Activated naive CD4-positive, alpha-beta T cell treated with anti-CD3 and anti-CD28 coated beads, Interleukin-2, amount 50 U/mL, for 24 hours (primary cell): ENCODE data around the gene COPS8.

Source experiments
- H3K27ac Mint-ChIP-seq: one replicate; pipeline ENCODE4 v1.8.0; 2021; ENCODE audit warnings: mild to moderate bottlenecking, mixed read lengths
- H3K27me3 Mint-ChIP-seq: one replicate; pipeline ENCODE4 v1.8.0; 2021; ENCODE audit warnings: mixed read lengths
- H3K36me3 Mint-ChIP-seq: one replicate; pipeline ENCODE4 v1.8.0; 2021; ENCODE audit warnings: mixed read lengths
- H3K4me1 Mint-ChIP-seq: one replicate; pipeline ENCODE4 v1.8.0; 2021; ENCODE audit warnings: mixed read lengths
- H3K4me3 Mint-ChIP-seq: one replicate; pipeline ENCODE4 v1.8.0; 2021; ENCODE audit warnings: mild to moderate bottlenecking, mixed read lengths
- H3K9me3 Mint-ChIP-seq: one replicate; pipeline ENCODE4 v1.8.0; 2021; ENCODE audit warnings: mixed read lengths

COPS8 gene

DNA sequence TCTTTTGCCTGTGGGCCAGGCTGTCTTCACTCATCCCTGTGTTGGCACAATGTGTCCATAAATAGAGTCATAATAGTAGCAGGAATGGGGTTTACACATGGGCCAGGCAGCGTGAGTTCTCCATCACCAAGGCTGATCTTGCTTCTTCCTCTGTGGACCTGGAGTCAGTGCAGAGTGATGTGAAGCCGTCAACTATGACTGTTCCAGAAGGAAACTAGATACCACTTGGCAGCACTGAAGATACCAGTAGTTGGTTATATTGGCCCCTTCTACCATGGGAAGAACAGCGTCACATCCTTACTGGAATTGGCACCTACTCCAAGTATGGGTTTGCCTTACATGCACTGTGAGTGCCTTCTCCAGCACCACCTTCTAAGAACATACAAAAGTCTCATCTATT, 30.2 kb downstream of the COPS8 start:
- Mint-ChIP-seq H3K36me3 (peaks cover 2% of the 10 kb centered on the region), H3K9me3 (no peaks in the 10 kb centered on the region), H3K27ac (no peak overlapping the region), H3K4me3 (no peak overlapping the region), H3K4me1 (no peaks in the 10 kb centered on the region), H3K27me3 (no peaks in the 10 kb centered on the region)

DNA sequence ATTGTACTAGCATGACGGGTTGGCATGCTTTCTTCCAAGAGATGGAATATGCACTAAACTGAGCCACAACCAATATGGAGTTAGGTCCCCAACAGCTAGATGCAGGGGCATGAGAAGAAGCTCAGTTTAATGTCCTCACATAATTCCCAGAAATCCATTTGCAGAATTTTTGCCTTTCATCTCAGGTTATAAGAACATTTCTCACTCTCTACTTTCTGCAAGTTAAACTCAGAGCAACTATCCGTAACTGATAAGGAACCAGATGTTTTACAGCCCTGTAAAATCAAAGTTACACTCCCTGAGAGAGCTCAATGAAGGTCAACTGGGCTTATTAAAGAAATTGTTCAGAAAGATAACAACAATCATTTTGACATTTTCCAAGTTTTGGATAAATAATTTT, 30.7 kb downstream of the COPS8 start:
- Mint-ChIP-seq H3K4me3 (no peak overlapping the region), H3K4me1 (no peaks in the 10 kb centered on the region), H3K27me3 (no peaks in the 10 kb centered on the region), H3K27ac (no peak overlapping the region), H3K36me3 (no peaks in the 10 kb centered on the region), H3K9me3 (no peaks in the 10 kb centered on the region)

DNA sequence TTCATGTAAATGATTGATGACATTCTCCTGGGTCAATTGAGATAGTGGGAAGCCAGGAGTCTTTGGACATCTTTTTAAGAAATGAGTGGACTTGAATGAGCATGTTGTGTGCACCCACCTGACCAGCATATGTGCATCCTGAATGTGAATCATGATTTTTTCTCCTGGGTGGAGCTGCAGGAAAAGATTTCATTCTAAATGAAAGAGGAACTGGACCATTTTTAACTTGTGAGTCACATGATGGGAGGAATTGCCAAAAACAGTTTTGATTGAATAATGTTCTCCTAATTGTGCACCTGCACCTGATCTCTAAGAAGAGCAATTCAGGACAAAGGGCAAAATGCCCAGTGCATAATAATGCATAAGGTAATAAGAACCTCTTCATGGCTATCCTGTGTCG, 32.3 kb downstream of the COPS8 start:
- Mint-ChIP-seq H3K4me3 (no peak overlapping the region), H3K4me1 (no peaks in the 10 kb centered on the region), H3K36me3 (no peaks in the 10 kb centered on the region), H3K9me3 (no peaks in the 10 kb centered on the region), H3K27me3 (no peaks in the 10 kb centered on the region), H3K27ac (no peak overlapping the region)

DNA sequence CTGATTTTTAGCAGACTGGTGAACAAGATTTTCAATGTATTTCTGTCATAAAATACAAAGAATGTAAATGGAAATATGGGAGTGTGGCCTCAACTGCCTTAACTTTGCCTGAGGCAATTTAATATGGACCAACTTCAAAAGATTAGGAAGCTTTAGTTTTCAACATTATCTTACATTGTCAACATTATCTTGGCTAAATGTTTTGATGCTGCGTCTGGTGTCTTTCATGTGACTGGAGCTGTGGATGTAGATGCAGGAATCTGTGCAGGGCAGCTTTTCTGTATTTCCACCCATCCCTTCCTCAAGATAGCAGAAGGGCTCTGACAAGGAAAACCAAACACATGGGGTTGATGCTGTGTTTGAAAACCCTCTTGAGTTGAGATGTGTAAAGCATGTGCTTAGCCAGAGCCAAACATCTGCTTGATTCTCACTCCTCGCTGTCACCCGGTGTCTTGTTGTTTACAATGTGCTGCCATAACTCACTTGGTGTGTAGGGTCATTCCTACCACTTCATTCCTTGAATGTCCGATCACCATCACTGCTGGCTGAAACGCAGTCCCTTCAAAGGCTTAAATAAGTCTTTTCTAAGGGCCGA, 33.0 kb downstream of the COPS8 start:
- Mint-ChIP-seq H3K27me3 (no peaks in the 10 kb centered on the region), H3K9me3 (no peaks in the 10 kb centered on the region), H3K4me1 (no peaks in the 10 kb centered on the region), H3K4me3 (no peak overlapping the region), H3K27ac (no peak overlapping the region), H3K36me3 (no peaks in the 10 kb centered on the region)

DNA sequence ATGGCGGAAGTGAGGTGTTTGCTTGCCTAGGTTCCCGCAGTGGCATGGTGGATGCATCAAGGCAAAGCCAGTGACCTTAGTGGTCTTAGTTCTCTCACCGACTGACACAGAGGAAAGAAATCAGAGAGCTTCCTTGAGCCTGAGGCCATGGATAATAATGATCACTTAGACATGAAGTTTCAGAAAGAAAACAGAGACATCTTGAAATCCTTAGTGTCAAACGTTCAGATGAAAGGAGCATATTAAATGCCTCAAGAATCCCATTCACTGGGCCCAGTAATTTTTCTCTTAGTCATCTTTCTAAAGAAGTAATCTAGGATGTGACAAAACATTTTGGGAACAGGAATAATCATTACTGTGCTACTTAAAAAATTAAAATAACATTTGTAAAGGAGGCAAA, 35.2 kb downstream of the COPS8 start:
- Mint-ChIP-seq H3K36me3 (no peaks in the 10 kb centered on the region), H3K27me3 (no peaks in the 10 kb centered on the region), H3K9me3 (no peaks in the 10 kb centered on the region), H3K27ac (no peak overlapping the region), H3K4me3 (no peak overlapping the region), H3K4me1 (no peaks in the 10 kb centered on the region)

DNA sequence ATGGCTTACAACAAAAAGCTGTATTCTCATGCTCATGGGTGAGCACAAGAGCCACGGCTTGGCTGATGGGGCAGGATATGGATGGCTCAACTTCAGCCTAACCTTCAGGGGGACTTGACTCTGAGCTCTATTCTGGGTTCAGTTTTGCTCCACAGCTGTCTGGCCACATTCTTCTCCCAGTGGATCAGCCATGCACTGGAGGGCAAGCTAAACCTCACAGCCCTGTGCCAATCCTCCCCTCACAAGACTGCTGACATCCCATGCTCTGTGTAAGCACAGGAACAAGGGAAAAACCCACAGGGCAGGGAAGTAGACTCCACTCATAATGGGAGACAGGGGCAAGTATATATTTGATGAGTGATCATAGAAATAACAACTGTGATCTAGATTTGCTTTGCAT, 35.6 kb downstream of the COPS8 start:
- H3K4me1 Mint-ChIP-seq = no peaks in the 10 kb centered on the region

DNA sequence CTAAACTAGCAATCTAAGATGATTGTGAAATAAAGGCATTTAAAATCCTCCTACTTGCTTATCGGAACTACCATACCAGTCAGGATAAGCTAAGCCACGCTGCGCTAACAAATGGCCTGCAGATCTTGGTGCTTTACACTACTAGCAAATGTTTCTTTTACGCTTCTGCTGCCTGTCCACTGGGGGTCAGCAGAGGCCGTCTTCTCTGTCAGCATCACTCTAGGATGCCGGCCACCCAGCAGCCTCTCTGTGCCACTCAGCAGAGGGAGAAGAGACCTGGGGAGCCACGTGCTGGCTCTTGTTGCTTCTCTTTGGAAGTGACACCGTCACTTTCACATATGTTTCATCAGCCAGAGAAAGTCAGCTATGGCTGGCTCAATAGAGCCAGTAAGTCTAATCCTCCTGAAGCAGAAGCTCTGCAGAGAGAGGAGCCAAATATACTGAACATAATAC, 36.6 kb downstream of the COPS8 start:
- no peaks in the 10 kb centered on the region for H3K4me1 Mint-ChIP-seq
- H3K27ac Mint-ChIP-seq = peak overlapping the region; percentile 90
- H3K9me3 Mint-ChIP-seq = no peaks in the 10 kb centered on the region
- no peaks in the 10 kb centered on the region for H3K36me3 Mint-ChIP-seq
- no peak overlapping the region for H3K4me3 Mint-ChIP-seq
- no peaks in the 10 kb centered on the region for H3K27me3 Mint-ChIP-seq

More for the DNA sequence above, 35.6 kb downstream of the COPS8 start:
- Mint-ChIP-seq H3K9me3 (no peaks in the 10 kb centered on the region), H3K27me3 (no peaks in the 10 kb centered on the region), H3K27ac (no peak overlapping the region), H3K36me3 (no peaks in the 10 kb centered on the region), H3K4me3 (no peak overlapping the region)

DNA sequence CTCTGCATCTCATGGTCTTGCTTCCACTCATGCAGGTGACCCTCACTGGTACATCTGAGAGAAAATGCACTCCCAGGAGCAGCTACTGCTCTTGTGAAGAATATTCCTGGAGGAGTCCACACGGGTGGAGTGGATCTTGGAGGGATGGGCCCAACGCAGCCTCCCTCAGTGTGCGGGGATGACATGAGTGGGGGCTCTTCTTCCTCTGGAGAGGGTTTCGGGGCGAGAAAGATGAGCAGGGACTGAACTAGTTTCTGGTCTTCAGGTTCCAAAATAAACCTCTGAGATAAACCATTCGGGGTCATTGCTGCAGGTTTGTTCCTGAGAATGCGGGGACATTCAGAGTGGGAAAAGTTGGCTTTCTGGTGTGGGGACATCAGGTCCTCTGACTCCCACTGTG, 39.1 kb downstream of the COPS8 start:
- Mint-ChIP-seq H3K4me1 (no peaks in the 10 kb centered on the region), H3K27ac (no peak overlapping the region), H3K36me3 (no peaks in the 10 kb centered on the region), H3K4me3 (no peak overlapping the region), H3K27me3 (no peaks in the 10 kb centered on the region), H3K9me3 (no peaks in the 10 kb centered on the region)

DNA sequence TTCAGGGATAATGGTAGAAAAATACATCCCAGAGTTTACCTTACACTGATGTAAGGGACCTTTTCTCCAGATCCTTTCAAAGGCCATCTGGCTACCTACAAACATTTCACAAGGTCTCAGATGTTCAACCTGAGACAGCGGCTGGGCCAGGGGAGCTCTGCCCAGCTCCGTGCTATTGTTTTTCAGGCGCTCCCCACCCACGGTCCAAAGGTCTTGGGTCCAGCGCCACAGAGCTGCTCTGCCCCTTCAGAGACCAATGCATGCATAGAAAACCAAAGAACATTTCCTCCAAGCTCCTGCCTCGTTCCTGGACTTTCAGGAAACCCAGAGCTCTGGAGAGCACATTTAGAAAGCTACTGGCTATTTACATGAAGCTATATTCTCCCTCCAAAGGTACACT, 40.3 kb downstream of the COPS8 start:
- Mint-ChIP-seq H3K4me3 (no peak overlapping the region), H3K9me3 (no peaks in the 10 kb centered on the region), H3K36me3 (no peaks in the 10 kb centered on the region), H3K4me1 (no peaks in the 10 kb centered on the region), H3K27me3 (no peaks in the 10 kb centered on the region), H3K27ac (no peak overlapping the region)

DNA sequence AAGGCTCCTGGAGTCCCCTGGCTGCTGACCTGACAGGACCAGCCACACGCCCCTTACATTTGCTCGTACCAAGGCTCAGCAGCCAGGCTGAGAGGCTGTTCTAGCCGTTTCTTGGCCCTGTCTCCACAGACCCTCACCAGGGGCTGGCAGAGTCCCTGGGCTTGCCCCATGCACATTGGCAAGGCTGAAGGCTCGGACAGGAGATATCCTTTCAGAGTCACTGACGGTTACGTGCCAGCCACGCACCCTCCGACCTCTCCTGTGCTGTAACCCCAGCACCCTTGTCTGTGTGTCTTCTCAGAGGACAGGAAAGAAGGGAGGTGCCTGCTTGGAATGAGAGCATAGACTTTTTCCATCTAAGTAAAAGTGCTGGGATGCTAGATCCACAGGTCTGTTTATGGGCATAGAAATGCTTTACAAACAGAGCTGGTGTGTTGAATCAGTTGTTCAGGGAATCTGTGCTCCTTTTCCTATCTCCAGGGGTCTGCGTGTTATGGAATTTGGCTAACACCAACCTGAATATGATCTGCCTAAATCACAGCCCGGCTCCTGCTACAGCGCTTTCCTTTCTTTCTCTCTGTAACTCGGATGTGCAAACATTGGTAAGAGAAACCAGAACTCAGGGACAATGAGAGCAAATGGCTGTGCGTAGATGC, 41.0 kb downstream of the COPS8 start:
- H3K36me3 Mint-ChIP-seq = no peaks in the 10 kb centered on the region
- no peak overlapping the region for H3K27ac Mint-ChIP-seq
- no peaks in the 10 kb centered on the region for H3K4me1 Mint-ChIP-seq
- no peak overlapping the region for H3K4me3 Mint-ChIP-seq
- no peaks in the 10 kb centered on the region for H3K9me3 Mint-ChIP-seq
- no peaks in the 10 kb centered on the region for H3K27me3 Mint-ChIP-seq

DNA sequence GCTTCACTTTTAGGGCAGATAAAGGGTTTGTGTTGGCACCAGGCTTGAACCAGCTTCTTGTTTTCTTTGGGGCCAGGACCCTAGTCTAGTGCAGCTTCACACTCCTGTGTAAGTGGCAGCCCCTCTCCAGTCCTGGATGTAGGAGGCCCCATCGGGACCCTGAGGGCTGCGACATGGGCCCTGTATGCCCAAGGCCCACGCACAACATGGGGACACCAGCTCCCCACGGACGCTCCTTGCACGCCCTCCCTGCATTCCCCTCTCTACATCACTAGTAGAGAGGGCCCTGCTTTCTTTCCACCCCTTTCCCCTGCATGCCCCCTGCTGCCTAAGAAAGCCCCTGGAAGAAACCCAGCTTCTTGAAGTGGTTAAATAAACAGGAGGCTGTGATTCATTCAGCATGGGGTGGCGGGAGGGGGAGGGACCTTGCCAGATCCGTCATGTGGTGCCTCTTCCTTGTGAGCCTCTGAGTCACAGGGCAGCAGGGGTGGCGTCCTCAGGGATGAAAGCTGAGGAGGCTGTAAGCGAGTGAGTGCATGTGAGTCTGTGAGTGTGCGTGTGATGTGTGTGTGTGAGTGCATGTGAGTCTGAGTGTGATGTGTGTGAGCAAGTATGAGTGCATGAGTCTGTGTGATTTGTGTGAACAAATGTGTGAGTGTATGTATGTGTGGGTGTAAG, 42.5 kb downstream of the COPS8 start:
- H3K4me3 Mint-ChIP-seq = no peak overlapping the region

DNA sequence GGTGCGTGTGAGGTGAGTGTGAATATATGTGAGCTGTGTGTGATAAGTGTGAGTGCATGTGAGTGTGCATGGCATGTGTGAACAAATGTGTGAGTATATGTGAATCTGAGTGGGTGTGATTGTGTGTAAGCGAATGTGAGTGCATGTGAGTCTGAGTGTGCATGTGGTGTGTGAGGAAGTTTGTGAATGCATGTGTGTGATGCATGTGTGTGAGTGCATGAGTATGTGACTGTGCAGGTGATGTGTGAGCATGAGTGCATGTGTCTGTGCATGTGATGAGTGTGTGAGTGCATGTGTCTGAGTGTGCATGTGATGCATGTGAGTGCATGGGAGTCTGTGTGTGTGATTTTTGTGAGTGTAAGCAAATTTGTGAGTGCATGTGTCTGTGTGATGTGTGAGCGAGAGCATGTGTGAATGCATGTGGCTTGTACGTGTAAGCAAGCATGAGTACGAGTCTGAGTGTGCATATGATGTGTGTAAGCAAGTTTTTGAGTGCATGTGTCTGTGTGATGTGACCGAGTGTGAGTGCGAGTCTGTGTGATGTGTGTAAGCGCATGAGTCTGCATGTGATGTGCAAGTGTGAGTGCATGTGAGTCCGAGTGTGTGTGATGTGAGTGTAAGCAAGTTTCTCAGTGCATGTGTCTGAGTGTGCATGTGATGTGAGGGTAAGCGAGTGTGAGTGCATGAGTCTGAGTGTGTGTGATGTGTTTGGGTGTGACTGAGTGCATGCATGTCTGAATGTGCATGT, 43.3 kb downstream of the COPS8 start:
- Mint-ChIP-seq H3K27me3 (no peaks in the 10 kb centered on the region), H3K4me3 (no peak overlapping the region), H3K27ac (no peak overlapping the region), H3K36me3 (no peaks in the 10 kb centered on the region), H3K4me1 (no peaks in the 10 kb centered on the region), H3K9me3 (no peaks in the 10 kb centered on the region)

More for the DNA sequence above, 42.5 kb downstream of the COPS8 start:
- Mint-ChIP-seq H3K4me1 (no peaks in the 10 kb centered on the region), H3K27ac (no peak overlapping the region), H3K27me3 (no peaks in the 10 kb centered on the region), H3K9me3 (no peaks in the 10 kb centered on the region), H3K36me3 (no peaks in the 10 kb centered on the region)

DNA sequence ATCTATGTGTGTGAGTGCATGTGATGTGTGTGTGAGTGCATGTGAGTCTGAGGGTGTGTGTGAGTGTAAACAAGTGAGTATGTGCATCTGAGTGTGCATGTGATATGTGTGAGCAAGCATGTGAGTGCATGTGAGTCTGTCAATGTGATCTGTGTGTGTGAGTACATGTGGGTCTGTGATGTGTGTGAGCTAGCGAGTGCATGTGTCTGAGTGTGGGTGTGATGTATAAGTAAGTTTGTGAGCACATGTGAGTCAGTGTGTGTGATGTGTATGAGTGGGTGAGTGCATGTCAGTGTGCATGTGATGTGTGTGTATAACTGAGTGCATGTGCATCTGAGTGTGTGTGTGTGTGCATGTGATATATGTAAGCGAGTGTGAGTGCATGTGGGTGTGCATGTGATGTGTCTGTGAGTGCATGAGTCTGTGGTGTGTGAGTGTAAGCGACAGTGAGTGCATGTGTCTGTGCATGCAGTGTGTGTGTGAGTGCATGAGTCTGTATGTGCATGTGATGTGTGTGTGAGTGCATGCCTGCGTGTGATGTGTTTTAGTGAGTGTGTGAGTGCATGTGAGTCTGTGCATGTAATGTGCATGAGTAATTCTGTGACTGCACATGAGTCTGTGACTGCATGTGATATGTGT, 44.1 kb downstream of the COPS8 start:
- H3K27me3 Mint-ChIP-seq = no peaks in the 10 kb centered on the region
- no peaks in the 10 kb centered on the region for H3K9me3 Mint-ChIP-seq
- no peaks in the 10 kb centered on the region for H3K4me1 Mint-ChIP-seq
- no peaks in the 10 kb centered on the region for H3K36me3 Mint-ChIP-seq
- no peak overlapping the region for H3K27ac Mint-ChIP-seq
- H3K4me3 Mint-ChIP-seq = no peak overlapping the region

DNA sequence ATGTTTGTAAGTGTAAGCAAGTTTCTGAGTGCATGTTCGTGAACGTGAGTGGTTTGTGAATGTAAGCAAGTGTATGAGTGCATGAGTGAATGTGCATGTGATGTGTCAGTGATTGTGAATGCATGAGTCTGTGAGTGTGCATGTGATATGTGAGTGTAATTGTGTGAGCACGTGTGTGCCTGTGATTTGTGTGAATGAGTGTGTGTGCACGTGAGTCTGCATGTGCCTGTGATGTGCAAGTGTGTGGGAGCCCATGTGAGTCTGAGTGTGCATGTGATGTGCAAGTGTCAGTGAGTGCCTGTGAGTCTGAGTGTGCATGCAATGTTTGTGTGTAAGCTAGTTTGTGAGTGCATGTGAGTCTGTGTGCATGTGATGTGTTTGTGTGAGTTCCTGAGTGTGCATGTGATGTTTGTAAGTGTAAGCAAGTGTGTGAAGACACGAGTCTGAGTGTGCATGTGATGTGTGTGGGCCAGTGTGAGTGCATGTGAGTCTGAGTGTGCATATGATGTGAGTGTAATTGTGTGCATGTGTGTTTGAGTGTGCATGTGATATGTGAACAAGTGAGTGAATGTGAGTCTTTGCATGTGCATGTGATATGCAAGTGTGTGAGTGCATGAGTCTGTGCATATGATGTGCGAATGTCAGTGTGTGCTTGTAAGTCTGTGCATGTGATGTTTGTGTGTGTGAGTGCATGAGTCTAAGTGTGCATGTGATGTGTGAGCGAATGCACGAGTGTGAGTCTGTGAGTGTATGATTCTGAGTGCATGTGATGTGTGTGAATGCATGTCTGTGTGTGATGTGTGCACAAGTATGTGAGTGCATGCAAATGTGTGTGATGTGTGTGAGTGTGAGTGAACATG, 45.1 kb downstream of the COPS8 start:
- Mint-ChIP-seq H3K4me1 (no peaks in the 10 kb centered on the region), H3K4me3 (no peak overlapping the region), H3K27me3 (no peaks in the 10 kb centered on the region), H3K9me3 (no peaks in the 10 kb centered on the region), H3K27ac (no peak overlapping the region), H3K36me3 (no peaks in the 10 kb centered on the region)
